ENCODE measurements around the gene USP6. TPM values are rescaled to one million over a fixed set of nuclear protein-coding genes. Genes with fewer than 3 reads are reported as not detected.
"Not testable (repeated sequence)": the region's sequence is repeated elsewhere in the genome, so short reads cannot be mapped to it uniquely, and the experiment has no call there.

USP6 gene
- total and polyA plus RNA-seq, 4 donors, result 0.05 to 0.36 (median 0.10) TPM; not detected in 1

DNA sequence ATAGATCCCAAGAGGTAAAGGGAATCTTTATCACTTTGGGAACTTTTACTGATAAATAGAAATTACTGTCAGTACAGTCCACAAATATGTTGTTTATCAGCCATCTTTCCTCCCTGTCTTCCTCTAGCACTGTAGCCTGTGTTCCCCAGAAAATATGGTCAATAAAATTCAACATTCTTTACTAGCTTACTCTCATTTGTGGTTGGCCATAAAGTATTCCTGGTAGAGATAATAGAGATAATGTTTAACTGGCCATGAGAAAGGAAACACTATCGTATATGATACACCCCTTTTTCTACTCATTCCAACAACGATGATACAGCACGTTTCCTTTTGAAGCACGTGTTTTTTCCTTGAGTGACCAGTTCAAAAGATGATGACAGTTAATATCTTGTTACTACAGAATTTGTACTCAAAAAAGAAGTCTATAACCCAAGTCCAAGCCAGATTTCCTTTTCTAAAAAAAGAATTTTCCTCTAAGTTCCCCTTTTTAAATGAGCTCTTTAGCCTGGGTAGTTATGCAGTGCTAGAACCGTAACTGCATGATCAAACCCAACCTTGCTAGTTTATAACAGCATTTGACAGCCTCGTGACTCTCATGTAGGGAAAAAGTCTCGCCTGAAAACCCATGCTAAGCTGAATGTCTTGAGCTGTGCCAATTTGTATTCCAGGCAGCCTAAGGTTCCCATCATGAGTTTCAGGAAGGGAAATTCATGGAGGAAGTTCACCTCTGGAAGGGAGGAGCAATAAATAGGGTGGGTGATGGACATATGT, 50.1 kb downstream of the USP6 start:
- H3K4me1 ChIP-seq (ENCODE audit: control insufficient read depth in 1 of 2, insufficient read depth in 2 of 2, low read length in 2 of 2); H3K9me3 ChIP-seq (ENCODE audit: control insufficient read depth, low read length); H3K4me3 ChIP-seq (ENCODE audit: low read length in 2 of 2); H3K27ac ChIP-seq (ENCODE audit: low read depth in 1 of 2, low read length in 2 of 2); H3K27me3 ChIP-seq (ENCODE audit: control insufficient read depth in 1 of 2, insufficient read depth in 2 of 2, low read length in 1 of 2); H3K36me3 ChIP-seq (ENCODE audit: control insufficient read depth in 1 of 2, insufficient read depth in 2 of 2, low read length in 1 of 2); ATAC-seq (ENCODE audit: low FRiP score); intact Hi-C loops (cut with DNase I); DNase-seq: not testable (repeated sequence)
- WGBS, 2 donors, result 63 to 75% methylated on average over 5 to 6 of the region's 7 CpGs

DNA sequence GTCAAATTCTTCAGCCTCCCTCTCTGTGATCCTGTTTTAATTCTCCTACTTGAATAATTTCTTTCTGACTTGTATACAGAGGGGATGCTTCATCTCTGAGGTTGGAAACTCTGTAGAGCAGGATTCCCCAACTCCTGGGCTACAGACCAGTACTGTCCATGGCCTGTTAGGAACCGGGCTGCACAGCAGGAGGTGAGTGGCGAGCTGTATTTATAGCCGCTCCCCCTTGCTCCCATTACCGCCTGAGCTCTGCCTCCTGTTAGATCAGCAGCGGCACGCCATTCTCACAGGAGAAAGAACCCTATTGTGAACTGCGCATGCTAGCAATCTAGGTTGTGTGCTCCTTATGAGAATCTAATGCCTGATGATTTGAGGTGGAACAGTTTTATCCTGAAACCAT, 59.2 kb downstream of the USP6 start:
- H3K36me3 ChIP-seq (ENCODE audit: control insufficient read depth in 1 of 2, insufficient read depth in 2 of 2, low read length in 1 of 2); DNase-seq; ATAC-seq (ENCODE audit: low FRiP score); H3K27me3 ChIP-seq (ENCODE audit: control insufficient read depth in 1 of 2, insufficient read depth in 2 of 2, low read length in 1 of 2); H3K4me1 ChIP-seq (ENCODE audit: control insufficient read depth in 1 of 2, insufficient read depth in 2 of 2, low read length in 2 of 2); intact Hi-C loops (cut with DNase I); H3K4me3 ChIP-seq (ENCODE audit: low read length in 2 of 2); H3K27ac ChIP-seq (ENCODE audit: low read depth in 1 of 2, low read length in 2 of 2): not testable (repeated sequence)
- H3K9me3 ChIP-seq (ENCODE audit: control insufficient read depth, low read length), result peaks cover 13% of the 10 kb centered on the region
- WGBS, 2 donors, result 93 to 96% methylated on average over 7 of the region's 7 CpGs

DNA sequence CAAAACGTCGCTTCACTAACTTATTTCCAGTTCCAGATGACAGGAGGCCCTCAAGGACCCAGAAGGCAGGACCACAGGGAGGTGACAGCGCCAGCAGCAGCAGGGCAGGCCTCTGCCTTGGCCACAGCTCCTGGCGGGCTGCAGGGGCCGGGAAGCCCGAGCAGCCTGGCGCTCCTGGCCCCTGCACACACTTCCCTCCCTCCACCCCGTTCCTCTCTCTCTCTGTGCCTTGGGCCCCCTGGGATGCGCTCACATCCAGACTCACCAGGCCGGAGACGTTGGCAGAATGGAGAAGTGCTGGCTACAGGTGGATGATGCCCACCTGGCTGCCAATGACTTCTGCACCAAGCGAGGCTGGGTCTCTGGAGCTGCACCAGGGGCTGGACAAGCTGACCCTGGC, 63.2 kb downstream of the USP6 start:
- DNase-seq (no peak), ATAC-seq (ENCODE audit: low FRiP score) (no peak)
- Histone ChIP-seq H3K4me1 (ENCODE audit: control insufficient read depth in 1 of 2, insufficient read depth in 2 of 2, low read length in 2 of 2) (no peaks in the 10 kb centered on the region), H3K4me3 (ENCODE audit: low read length in 2 of 2) (no peak overlapping the region), H3K36me3 (ENCODE audit: control insufficient read depth in 1 of 2, insufficient read depth in 2 of 2, low read length in 1 of 2) (peaks cover 3% of the 10 kb centered on the region in 2 donors), H3K27me3 (ENCODE audit: control insufficient read depth in 1 of 2, insufficient read depth in 2 of 2, low read length in 1 of 2) (no peaks in the 10 kb centered on the region), H3K9me3 (ENCODE audit: control insufficient read depth, low read length) (peaks cover 28% of the 10 kb centered on the region), H3K27ac (ENCODE audit: low read depth in 1 of 2, low read length in 2 of 2) (no peak overlapping the region)
- WGBS, 2 donors, result 97% methylated on average over 12 of the region's 12 CpGs
- intact Hi-C loops (cut with DNase I), result no loop called here

DNA sequence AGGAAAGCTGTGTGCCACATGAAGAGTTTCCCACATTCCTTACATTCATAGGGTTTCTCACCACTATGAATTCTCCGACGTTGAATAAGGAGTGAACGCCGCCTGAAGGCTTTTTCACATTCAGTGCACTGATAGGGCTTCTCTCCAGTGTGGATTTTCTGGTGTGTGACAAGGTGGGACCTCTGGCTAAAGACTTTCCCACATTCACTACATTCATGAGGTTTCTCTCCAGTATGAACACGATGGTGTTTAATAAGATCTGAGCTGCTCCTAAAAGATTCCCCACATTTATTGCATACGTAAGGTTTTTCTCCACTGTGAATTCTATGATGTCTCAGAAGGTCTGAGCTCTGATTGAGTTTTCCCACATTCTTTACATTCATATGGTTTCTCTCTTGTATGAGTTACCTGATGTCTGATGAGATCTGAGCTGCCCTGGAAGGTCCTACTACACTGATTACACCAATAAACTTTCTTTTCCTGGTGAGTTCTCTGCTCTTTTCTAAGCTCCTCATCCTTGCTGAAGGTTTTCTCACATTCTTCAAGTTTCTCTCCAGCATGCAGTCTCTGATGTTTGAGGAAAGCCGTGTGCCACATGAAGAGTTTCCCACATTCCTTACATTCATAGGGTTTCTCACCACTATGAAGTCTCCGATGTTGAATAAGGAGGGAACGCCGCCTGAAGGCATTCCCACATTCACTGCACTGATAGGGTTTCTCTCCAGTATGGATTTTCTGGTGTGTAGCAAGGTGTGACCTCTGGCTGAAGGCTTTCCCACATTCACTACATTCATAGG, 65.9 kb downstream of the USP6 start:
- DNase-seq, result no peak
- no peaks in the 10 kb centered on the region for H3K27me3 ChIP-seq (ENCODE audit: control insufficient read depth in 1 of 2, insufficient read depth in 2 of 2, low read length in 1 of 2)
- H3K9me3 ChIP-seq (ENCODE audit: control insufficient read depth, low read length), result peaks cover 32% of the 10 kb centered on the region
- ATAC-seq (ENCODE audit: low FRiP score), result no peak
- H3K36me3 ChIP-seq (ENCODE audit: control insufficient read depth in 1 of 2, insufficient read depth in 2 of 2, low read length in 1 of 2), result peaks cover 0 to 1% of the 10 kb centered on the region in 2 donors
- H3K27ac ChIP-seq (ENCODE audit: low read depth in 1 of 2, low read length in 2 of 2), result no peak overlapping the region
- WGBS, 2 donors, result 96 to 97% methylated on average over 10 of the region's 10 CpGs
- H3K4me3 ChIP-seq (ENCODE audit: low read length in 2 of 2), result no peak overlapping the region
- no peaks in the 10 kb centered on the region for H3K4me1 ChIP-seq (ENCODE audit: control insufficient read depth in 1 of 2, insufficient read depth in 2 of 2, low read length in 2 of 2)
- intact Hi-C loops (cut with DNase I), result no loop called here

DNA sequence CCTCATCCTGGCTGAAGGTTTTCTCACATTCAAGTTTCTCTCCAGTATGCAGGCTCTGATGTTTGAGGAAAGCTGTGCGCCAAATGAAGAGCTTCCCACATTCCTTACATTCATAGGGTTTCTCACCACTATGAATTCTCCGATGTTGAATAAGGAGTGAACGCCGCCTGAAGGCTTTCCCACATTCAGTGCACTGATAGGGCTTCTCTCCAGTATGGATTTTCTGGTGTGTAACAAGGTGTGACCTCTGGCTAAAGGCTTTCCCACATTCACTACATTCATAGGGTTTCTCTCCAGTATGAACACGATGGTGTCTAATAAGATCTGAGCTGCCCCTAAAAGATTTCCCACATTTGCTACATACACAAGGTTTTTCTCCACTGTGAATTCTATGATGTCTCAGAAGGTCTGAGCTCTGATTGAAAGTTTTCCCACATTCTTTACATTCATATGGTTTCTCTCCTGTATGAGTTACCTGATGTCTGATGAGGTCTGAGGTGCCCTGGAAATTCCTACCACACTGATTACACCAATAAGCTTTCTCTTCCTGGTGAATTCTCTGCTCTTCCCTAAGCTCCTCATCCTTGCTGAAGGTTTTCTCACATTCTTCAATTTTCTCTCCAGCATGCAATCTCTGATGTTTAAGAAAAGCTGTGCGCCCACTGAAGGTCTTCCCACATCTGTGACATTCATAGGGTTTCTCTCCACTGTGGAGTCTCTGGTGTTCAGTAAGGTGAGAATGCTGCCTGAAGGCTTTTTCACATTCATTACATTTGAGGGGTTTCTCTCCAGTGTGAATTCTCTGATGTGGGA, 67.0 kb downstream of the USP6 start:
- H3K4me3 ChIP-seq (ENCODE audit: low read length in 2 of 2), result no peak overlapping the region
- intact Hi-C loops (cut with DNase I), result no loop called here
- H3K27me3 ChIP-seq (ENCODE audit: control insufficient read depth in 1 of 2, insufficient read depth in 2 of 2, low read length in 1 of 2), result no peaks in the 10 kb centered on the region
- no peaks in the 10 kb centered on the region for H3K4me1 ChIP-seq (ENCODE audit: control insufficient read depth in 1 of 2, insufficient read depth in 2 of 2, low read length in 2 of 2)
- peaks cover 0 to 1% of the 10 kb centered on the region in 2 donors for H3K36me3 ChIP-seq (ENCODE audit: control insufficient read depth in 1 of 2, insufficient read depth in 2 of 2, low read length in 1 of 2)
- WGBS, 2 donors, result 97 to 98% methylated on average over 6 of the region's 6 CpGs
- DNase-seq, result no peak
- H3K9me3 ChIP-seq (ENCODE audit: control insufficient read depth, low read length), result peaks cover 36% of the 10 kb centered on the region
- ATAC-seq (ENCODE audit: low FRiP score), result no peak
- no peak overlapping the region for H3K27ac ChIP-seq (ENCODE audit: low read depth in 1 of 2, low read length in 2 of 2)

DNA sequence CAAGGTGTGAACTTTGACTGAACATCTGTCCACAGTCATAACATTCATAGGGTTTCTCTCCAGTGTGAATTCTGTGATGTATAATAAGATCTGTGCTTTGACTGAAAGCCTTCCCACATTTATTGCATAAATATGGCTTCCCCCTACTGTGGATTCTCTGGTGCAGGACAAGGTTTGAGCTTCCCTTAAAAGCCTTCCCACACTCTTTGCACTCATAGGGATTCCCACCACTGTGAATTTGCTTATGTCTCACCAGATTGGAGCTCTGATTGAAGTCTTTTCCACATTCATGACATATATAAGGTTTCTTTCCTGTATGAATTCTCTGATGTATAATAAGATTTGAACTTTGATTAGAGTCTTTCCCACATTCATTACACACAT, 67.6 kb downstream of the USP6 start:
- no peak for ATAC-seq (ENCODE audit: low FRiP score)
- peaks cover 37% of the 10 kb centered on the region for H3K9me3 ChIP-seq (ENCODE audit: control insufficient read depth, low read length)
- H3K4me1 ChIP-seq (ENCODE audit: control insufficient read depth in 1 of 2, insufficient read depth in 2 of 2, low read length in 2 of 2), result no peaks in the 10 kb centered on the region
- no peak for DNase-seq
- peaks cover 0 to 1% of the 10 kb centered on the region in 2 donors for H3K36me3 ChIP-seq (ENCODE audit: control insufficient read depth in 1 of 2, insufficient read depth in 2 of 2, low read length in 1 of 2)
- H3K4me3 ChIP-seq (ENCODE audit: low read length in 2 of 2), result no peak overlapping the region
- no peaks in the 10 kb centered on the region for H3K27me3 ChIP-seq (ENCODE audit: control insufficient read depth in 1 of 2, insufficient read depth in 2 of 2, low read length in 1 of 2)
- no peak overlapping the region for H3K27ac ChIP-seq (ENCODE audit: low read depth in 1 of 2, low read length in 2 of 2)
- intact Hi-C loops (cut with DNase I), result no loop called here

DNA sequence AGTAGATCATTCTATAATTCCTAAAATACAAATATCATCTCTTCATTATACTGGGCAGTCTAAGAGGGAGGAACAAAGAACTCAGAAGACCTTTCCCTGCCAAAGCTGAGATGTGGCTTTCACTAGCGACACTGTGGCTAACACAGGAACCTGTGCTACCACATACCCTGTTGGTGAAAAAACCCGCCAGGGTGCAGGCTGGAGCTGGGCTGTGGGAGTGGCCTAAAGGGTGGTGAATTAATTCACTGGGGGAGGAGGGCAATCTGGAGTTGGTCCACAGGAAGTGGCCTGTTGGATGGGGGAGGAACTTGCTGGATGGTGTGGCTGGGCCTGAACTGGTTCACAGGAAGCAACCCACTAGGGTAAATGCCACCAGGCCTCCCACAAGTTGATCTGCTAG, 68.5 kb downstream of the USP6 start:
- Histone ChIP-seq H3K9me3 (ENCODE audit: control insufficient read depth, low read length) (peaks cover 33% of the 10 kb centered on the region), H3K27me3 (ENCODE audit: control insufficient read depth in 1 of 2, insufficient read depth in 2 of 2, low read length in 1 of 2) (no peaks in the 10 kb centered on the region), H3K4me1 (ENCODE audit: control insufficient read depth in 1 of 2, insufficient read depth in 2 of 2, low read length in 2 of 2) (no peaks in the 10 kb centered on the region), H3K27ac (ENCODE audit: low read depth in 1 of 2, low read length in 2 of 2) (no peak overlapping the region), H3K4me3 (ENCODE audit: low read length in 2 of 2) (no peak overlapping the region), H3K36me3 (ENCODE audit: control insufficient read depth in 1 of 2, insufficient read depth in 2 of 2, low read length in 1 of 2) (no peaks in the 10 kb centered on the region)
- ATAC-seq (ENCODE audit: low FRiP score) (no peak), DNase-seq (no peak)
- WGBS, 2 donors, result 97% methylated on average over 2 of the region's 2 CpGs
- intact Hi-C loops (cut with DNase I), result no loop called here

DNA sequence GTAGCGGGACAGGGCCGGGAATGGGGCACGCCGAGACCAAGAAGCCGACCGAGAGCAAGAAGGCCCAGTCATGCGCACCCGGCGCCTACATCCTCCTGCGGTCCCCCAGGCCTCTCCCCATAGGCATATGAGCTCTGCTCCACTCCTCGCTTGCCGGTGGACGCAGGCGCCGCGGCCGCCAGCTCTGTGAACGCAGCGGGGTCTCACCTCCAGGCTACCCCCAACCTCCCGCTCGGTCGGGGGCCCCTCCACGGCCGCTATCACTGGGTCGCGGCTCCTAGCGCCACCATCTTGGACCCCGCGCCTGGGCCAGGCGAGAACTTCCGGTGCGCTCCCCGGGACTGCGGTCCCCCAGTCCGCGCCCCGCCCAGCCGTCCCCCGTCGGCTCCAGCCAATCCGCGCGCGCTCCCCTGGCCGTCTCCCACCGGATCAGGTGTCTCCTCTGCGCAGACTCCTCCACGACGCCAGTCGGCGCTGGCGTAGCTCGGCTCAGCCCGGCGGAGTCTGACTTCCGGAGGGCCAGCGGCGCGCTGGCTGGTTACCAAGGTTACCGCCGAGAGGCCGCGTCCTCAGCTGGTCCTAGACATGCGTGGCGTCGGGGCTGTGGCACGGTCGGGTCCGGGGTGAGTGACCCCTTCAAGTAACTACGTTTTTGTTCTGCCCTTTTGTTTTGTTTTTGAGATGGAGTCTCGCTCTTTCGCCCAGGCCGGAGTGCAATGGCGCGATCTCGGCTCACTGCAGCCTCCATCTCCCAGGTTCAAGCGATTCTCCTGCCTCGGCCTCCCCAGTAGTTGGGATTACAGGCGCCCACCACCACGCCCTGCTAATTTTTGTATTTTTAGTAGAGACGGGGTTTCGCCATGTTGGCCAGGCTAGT, 75.9 kb downstream of the USP6 start, which contains the start of gene ZNF594:
Gene ZNF594, minus strand, starts transcription at position 328 of the 877 bp plus-strand sequence. CDS start 7,612 bp downstream, outside the sequence.
- intact Hi-C loops (cut with DNase I), result loop anchor here in 1 of 2 donors (2.0 kb wide), 1 partner anchor 247 kb away; the partner anchor contains the start of gene C1QBP
- 2 to 3% methylated on average over 62 to 82 of the region's 82 CpGs for WGBS, 2 donors

More for the DNA sequence above, 75.9 kb downstream of the USP6 start, which contains the start of gene ZNF594:
- DNase-seq (peak; percentile 98 to 99), ATAC-seq (ENCODE audit: low FRiP score) (peak; percentile 100)
- H3K36me3 ChIP-seq (ENCODE audit: control insufficient read depth in 1 of 2, insufficient read depth in 2 of 2, low read length in 1 of 2), result no peaks in the 10 kb centered on the region
- peak within 1 kb of the TSS in 1 of 2 donors; percentile 25 for H3K27ac ChIP-seq (ENCODE audit: low read depth in 1 of 2, low read length in 2 of 2)
- H3K4me1 ChIP-seq (ENCODE audit: control insufficient read depth in 1 of 2, insufficient read depth in 2 of 2, low read length in 2 of 2), result no peaks in the 10 kb centered on the region
- H3K9me3 ChIP-seq (ENCODE audit: control insufficient read depth, low read length), result peaks cover 7% of the 10 kb centered on the region
- no peaks in the 10 kb centered on the region for H3K27me3 ChIP-seq (ENCODE audit: control insufficient read depth in 1 of 2, insufficient read depth in 2 of 2, low read length in 1 of 2)
- H3K4me3 ChIP-seq (ENCODE audit: low read length in 2 of 2), result peak within 1 kb of the TSS; percentile 73 to 92
